Smooth muscle cell (in vitro differentiated cells): ENCODE data around the gene GLE1. TPM values are rescaled to one million over a fixed set of nuclear protein-coding genes. Genes with fewer than 3 reads are reported as not detected.

Source experiments
- DNase-seq: peaks from one replicate; lab custom pipeline; 2025; ENCODE audit not compliant: unreplicated experiment; lab: John Stamatoyannopoulos, UW
- H2AFZ ChIP-seq: fragments of 200-600 bp; sonication (generic); 2 replicates; pipeline ENCODE4 v1.6.0; 2016; ENCODE audit warnings: antibody characterized with exemption, low read depth, mild to moderate bottlenecking
- H3F3A ChIP-seq: fragments of 200-600 bp; sonication (generic); 2 replicates; pipeline ENCODE4 v1.6.0; 2017; ENCODE audit warnings: antibody characterized with exemption, low read depth
- H3K27ac ChIP-seq: fragments of 200-600 bp; sonication (generic); 2 replicates; pipeline ENCODE4 v1.5.1; 2016; ENCODE audit warnings: low read depth, mild to moderate bottlenecking
- H3K27me3 ChIP-seq: fragments of 200-600 bp; sonication (generic); 2 replicates; pipeline ENCODE4 v1.6.1; 2016; ENCODE audit warnings: low read depth, mild to moderate bottlenecking
- H3K36me3 ChIP-seq: fragments of 200-600 bp; sonication (generic); 2 replicates; pipeline ENCODE4 v1.5.1; 2016; ENCODE audit warnings: low read depth
- H3K4me1 ChIP-seq: fragments of 200-600 bp; sonication (generic); 2 replicates; pipeline ENCODE4 v1.5.1; 2016; ENCODE audit warnings: low read depth
- H3K4me2 ChIP-seq: fragments of 200-600 bp; sonication (generic); 2 replicates; pipeline ENCODE4 v1.6.0; 2016; ENCODE audit warnings: mild to moderate bottlenecking
- H3K4me3 ChIP-seq: fragments of 200-600 bp; sonication (generic); 2 replicates; pipeline ENCODE4 v1.5.1; 2016; ENCODE audit warnings: mild to moderate bottlenecking
- H3K79me2 ChIP-seq: fragments of 200-600 bp; sonication (generic); 2 replicates; pipeline ENCODE4 v1.6.0; 2016; ENCODE audit warnings: low read depth, mild to moderate bottlenecking
- H3K9ac ChIP-seq: fragments of 200-600 bp; sonication (generic); 2 replicates; pipeline ENCODE4 v1.6.0; 2016; ENCODE audit warnings: low read depth
- H3K9me3 ChIP-seq: fragments of 200-600 bp; sonication (generic); replicated peaks from 2 replicates; pipeline ENCODE4 v1.5.1; 2016; ENCODE audit warnings: low read depth
- H4K20me1 ChIP-seq: fragments of 200-600 bp; sonication (generic); 2 replicates; pipeline ENCODE4 v1.6.0; 2016; ENCODE audit warnings: low read depth
- WGBS: methylation state at CpG from one replicate; pipeline ENCODE4 v1.1.7; 2016; ENCODE audit warnings: low lambda C conversion rate; 5-methylcytosine and 5-hydroxymethylcytosine counted together
- polyA plus RNA-seq: library from polyadenylated mRNA; unstranded; fragments of >200 nt; fragmentation: Nextera tagmentation; extraction: Ambion mirVana; gene quantifications from 2 replicates; pipeline ENCODE4 v1.2.1, GENCODE V29; 2016
- total RNA-seq: library from RNA; depleted of rRNA; stranded (reverse); fragments of >200 nt; gene quantifications from 2 replicates; pipeline ENCODE4 v1.2.3, GENCODE V29; 2014
- TF ChIP-seq, protein P1 (sequence below): fragments of 200-600 bp; sonication (generic); IDR thresholded peaks from 2 replicates; pipeline ENCODE4 v1.5.1; 2017; ENCODE audit warnings: borderline replicate concordance, mild to moderate bottlenecking, antibody characterized with exemption; ENCODE audit not compliant: insufficient read depth, poor library complexity, severe bottlenecking

Gene GLE1
- total and polyA plus RNA-seq, 2 experiments from 2014 or later, result 11.8 to 14.1 TPM

DNA sequence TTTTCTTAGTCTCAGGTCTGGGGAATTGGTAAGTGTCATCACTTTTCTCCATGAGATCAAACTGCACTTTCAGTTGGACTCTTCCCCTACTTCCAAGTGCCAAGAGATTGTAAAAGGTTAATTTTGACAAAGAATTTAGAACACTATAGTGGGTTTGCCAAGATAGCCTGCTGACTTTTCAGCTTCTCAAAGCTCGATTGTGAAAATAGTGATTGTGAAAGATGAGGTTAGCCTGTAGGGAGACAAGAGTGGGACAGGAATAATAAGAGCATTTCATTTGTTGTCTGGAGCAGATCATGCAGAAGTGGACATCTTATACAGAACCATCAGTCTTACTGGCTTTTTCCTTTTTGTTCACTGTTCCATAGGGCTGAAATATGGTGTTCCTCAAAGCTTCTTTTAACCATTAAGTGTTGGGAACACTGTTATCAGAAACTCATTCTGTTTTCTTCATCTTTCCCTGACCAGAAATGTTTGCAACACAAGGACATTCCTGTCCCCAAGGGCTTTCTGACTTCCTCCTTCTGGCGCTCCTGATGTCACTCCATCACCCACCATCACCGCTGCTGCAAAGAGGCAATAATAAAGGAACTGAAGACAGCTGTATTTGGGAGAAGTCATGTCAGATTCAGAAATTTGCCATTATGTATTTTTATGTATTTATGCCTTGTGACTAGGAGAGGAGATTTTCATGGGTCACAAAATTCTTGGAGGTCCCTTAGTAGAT is 36.3 kb downstream of the GLE1 start:
- Histone ChIP-seq H3F3A (no peaks in the 10 kb centered on the region), H3K4me1 (no peaks in the 10 kb centered on the region), H4K20me1 (no peaks in the 10 kb centered on the region), H3K9me3 (peaks cover 3% of the 10 kb centered on the region), H2AFZ (no peak overlapping the region), H3K9ac (no peak overlapping the region), H3K4me3 (no peak overlapping the region), H3K27ac (no peak overlapping the region), H3K79me2 (no peaks in the 10 kb centered on the region), H3K27me3 (no peaks in the 10 kb centered on the region), H3K4me2 (no peak overlapping the region), H3K36me3 (peaks cover 10% of the 10 kb centered on the region)
- DNase-seq, result no peak
- WGBS, result 89% methylated on average over 3 of the region's 3 CpGs
- TF ChIP-seq, protein P1, sequence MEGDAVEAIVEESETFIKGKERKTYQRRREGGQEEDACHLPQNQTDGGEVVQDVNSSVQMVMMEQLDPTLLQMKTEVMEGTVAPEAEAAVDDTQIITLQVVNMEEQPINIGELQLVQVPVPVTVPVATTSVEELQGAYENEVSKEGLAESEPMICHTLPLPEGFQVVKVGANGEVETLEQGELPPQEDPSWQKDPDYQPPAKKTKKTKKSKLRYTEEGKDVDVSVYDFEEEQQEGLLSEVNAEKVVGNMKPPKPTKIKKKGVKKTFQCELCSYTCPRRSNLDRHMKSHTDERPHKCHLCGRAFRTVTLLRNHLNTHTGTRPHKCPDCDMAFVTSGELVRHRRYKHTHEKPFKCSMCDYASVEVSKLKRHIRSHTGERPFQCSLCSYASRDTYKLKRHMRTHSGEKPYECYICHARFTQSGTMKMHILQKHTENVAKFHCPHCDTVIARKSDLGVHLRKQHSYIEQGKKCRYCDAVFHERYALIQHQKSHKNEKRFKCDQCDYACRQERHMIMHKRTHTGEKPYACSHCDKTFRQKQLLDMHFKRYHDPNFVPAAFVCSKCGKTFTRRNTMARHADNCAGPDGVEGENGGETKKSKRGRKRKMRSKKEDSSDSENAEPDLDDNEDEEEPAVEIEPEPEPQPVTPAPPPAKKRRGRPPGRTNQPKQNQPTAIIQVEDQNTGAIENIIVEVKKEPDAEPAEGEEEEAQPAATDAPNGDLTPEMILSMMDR, result no peak

GRCh38 chr9:128546504-128546903 is 42.0 kb downstream of the GLE1 start:
- TF ChIP-seq, protein P1, result no peak
- no peaks in the 10 kb centered on the region for H4K20me1 ChIP-seq
- H3K27me3 ChIP-seq, result no peaks in the 10 kb centered on the region
- peaks cover 16% of the 10 kb centered on the region for H3F3A ChIP-seq
- peaks cover 16% of the 10 kb centered on the region for H3K4me1 ChIP-seq
- H3K4me2 ChIP-seq, result no peak overlapping the region
- no peak overlapping the region for H2AFZ ChIP-seq
- no peak for DNase-seq
- no peak overlapping the region for H3K4me3 ChIP-seq
- H3K9me3 ChIP-seq, result peaks cover 3% of the 10 kb centered on the region
- no peak overlapping the region for H3K9ac ChIP-seq
- WGBS, result 82% methylated on average over 3 of the region's 3 CpGs
- no peak overlapping the region for H3K27ac ChIP-seq
- H3K79me2 ChIP-seq, result no peaks in the 10 kb centered on the region
- H3K36me3 ChIP-seq, result no peaks in the 10 kb centered on the region

DNA sequence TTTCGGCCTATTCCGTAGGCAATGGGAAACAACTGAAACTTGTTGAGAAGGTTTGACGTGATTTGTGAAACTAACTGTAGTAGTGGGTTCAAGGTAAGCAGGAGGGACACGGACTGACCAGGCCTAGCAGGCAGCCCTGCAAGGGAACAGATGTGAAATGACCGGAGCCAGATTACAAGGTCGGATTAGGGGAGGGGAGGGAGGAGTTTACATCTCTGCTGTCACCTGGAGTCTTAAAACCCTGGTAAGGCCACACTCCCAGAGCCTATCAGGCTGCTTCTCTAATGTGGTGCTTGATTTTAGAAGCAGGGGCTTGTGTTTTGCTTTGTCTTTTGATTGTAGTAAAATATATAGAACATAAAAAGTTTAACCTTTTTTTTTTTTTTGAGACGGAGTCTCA is 44.4 kb downstream of the GLE1 start:
- DNase-seq, result no peak

More for the DNA sequence above, 44.4 kb downstream of the GLE1 start:
- no peaks in the 10 kb centered on the region for H3K9me3 ChIP-seq
- no peaks in the 10 kb centered on the region for H3K36me3 ChIP-seq
- H4K20me1 ChIP-seq, result peaks cover 11% of the 10 kb centered on the region
- no peak overlapping the region for H3K4me3 ChIP-seq
- H3K4me1 ChIP-seq, result peaks cover 23% of the 10 kb centered on the region
- no peak overlapping the region for H3K9ac ChIP-seq
- 91% methylated on average over 7 of the region's 7 CpGs for WGBS
- H3K27ac ChIP-seq, result no peak overlapping the region
- no peaks in the 10 kb centered on the region for H3K27me3 ChIP-seq
- H2AFZ ChIP-seq, result no peak overlapping the region
- H3K79me2 ChIP-seq, result peaks cover 14% of the 10 kb centered on the region
- no peak overlapping the region for H3K4me2 ChIP-seq
- TF ChIP-seq, protein P1, result no peak
- peaks cover 16% of the 10 kb centered on the region for H3F3A ChIP-seq
